GM13977 (cell line): Measurements from ENCODE around the gene QTRT2.

ENCODE experiments used
- DNase-seq: peaks from one replicate; pipeline ENCODE4 v3.0.0; 2012; ENCODE audit warnings: low spot score
- in situ Hi-C: fragments of 300-500 bp; cut with MboI; formaldehyde crosslinking; loops from one replicate; pipeline ENCODE4 v1.12.0; 2022; ENCODE audit warnings: low sequenced_read_pairs, low pct_unique_long_range_greater_than_20kb, mixed read lengths, inconsistent platforms; ENCODE audit not compliant: unreplicated experiment
- TF ChIP-seq, protein P1 (sequence below): IDR thresholded peaks from 2 replicates; pipeline ENCODE4 v1.5.1; 2012; ENCODE audit warnings: mild to moderate bottlenecking, control low read depth; ENCODE audit not compliant: insufficient read depth; ENCODE audit errors: extremely low read depth, missing control alignments

QTRT2 gene

DNA sequence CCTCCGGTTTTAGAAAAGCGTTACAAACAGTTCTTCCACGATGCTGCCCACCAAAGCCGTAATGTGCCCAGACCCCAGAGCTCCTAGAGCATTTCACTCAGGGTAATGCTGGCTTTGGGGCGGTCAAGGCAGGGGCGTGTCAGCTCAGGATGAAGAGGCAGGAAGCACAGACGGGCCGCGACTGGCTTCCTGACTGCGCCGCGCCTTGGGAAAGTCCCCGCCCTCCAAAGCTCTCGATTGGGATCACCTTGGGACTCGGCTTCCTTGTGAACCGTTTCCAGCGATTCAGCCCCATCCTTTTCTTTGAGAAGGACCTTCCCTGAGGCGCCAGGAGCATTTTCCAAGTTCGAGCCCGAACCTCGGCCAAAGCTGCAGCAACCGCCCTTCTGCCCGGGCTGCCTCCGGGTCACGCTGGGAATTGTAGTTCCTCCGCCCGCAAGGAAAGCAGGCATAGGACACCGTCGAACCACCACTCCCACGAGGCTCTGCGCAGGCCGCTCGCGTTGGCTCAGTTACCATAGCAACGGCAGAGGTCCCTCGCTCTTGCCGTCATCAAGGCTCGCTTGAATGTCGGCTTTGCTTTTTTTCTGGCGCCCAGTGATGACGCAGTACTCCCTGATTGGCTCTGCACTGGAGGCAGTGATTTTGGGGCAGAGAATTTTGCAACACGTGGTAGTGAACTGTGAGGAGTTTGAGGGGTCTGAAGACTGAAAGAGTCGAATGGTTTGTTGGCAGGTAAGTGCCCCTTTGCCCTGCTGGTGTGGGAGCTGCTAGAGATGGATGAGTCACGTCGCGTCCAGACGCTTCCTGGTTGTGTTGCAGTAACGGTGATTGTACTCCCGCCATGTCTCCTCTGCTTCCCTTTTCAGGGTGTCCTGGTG, at the start of gene QTRT2, which contains the start of gene CCDC191:
TSS of gene QTRT2 (plus strand) at position 608 of the 881 bp plus-strand sequence. CDS start 8,521 bp downstream, outside the sequence.
TSS of gene CCDC191 (minus strand) at position 397 of the 881 bp plus-strand sequence. CDS start at position 337, 60 bp downstream.
- TF ChIP-seq, protein P1, sequence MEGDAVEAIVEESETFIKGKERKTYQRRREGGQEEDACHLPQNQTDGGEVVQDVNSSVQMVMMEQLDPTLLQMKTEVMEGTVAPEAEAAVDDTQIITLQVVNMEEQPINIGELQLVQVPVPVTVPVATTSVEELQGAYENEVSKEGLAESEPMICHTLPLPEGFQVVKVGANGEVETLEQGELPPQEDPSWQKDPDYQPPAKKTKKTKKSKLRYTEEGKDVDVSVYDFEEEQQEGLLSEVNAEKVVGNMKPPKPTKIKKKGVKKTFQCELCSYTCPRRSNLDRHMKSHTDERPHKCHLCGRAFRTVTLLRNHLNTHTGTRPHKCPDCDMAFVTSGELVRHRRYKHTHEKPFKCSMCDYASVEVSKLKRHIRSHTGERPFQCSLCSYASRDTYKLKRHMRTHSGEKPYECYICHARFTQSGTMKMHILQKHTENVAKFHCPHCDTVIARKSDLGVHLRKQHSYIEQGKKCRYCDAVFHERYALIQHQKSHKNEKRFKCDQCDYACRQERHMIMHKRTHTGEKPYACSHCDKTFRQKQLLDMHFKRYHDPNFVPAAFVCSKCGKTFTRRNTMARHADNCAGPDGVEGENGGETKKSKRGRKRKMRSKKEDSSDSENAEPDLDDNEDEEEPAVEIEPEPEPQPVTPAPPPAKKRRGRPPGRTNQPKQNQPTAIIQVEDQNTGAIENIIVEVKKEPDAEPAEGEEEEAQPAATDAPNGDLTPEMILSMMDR = no peak
- in situ Hi-C loops = no loop called here
- DNase-seq = peak; percentile 89

DNA sequence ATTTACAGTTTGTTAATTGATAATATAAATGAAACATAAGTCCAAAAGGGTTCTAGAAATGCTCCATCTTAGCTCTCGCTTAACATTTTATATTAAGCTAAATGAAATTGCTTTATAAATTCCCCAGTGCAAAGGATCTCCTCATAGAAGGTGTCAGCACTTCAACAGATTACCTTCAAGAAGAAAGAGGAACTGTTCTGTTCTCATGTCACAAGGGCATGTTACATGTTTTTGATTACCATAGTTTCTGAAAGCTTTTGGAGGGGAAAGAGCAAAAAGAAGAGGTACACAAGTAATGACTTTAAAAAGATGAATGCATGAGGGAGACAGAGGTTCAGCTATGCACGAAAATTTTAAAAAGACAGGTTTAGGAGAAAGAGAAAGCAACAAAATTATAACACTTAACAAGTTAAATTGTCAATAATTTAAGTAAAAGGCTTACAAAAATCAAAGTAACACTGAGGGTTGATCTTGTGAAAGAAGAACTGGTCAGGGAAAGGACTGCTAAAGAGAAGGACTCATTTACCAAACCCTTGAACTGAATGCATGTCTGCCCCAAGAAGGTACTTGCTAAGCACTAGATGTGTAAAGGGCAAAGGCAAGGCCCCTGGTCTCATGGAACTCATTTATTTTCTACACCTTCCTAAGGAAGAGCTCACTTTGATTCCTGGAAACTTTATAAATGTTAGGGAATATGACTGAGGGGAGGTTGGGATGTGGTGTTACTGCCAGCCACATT, 45.3 kb upstream of the QTRT2 start:
- in situ Hi-C loops = no loop called here
- DNase-seq = no peak

DNA sequence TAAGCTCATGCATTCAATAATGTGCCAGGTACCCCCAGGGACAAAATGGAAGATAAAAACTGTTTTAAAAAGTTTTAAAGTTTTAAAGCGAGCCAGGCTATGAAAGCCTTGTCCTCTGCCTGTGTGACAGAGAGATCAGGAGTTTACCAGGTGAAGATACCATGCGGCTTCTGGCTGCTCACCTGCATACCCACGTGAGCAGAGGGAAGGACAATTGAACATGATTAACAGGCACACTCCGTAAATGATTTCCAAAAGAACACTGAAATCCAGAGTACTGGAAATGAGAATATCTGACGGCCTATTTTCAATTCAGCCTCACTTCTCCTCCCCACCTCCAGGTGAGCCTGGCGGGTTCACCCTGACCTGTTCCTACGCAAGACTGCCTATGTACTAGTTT, 42.3 kb upstream of the QTRT2 start:
- no peak for DNase-seq
- in situ Hi-C loops = no loop called here
- TF ChIP-seq, protein P1 = no peak

More for the DNA sequence above, 45.3 kb upstream of the QTRT2 start:
- TF ChIP-seq, protein P1 = no peak

DNA sequence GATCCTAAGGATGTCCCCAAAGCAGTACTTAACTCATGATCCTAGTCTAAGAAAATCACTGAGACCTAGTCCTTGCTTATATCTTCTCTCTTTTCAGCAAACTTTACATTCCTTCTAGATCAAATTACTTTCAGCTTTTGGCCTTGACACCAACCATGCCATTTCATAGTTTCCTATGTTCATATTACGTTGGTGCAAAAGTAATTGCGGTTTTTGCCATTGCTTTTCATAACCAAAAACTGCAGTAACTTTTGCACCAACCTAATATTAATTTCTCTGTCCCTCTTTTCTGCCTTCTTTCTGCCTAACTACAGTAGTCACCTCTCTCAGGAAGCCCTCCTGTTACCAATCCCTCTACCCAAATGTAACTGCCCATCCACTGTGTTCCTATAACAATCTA, 37.1 kb upstream of the QTRT2 start:
- DNase-seq = no peak
- in situ Hi-C loops = no loop called here

DNA sequence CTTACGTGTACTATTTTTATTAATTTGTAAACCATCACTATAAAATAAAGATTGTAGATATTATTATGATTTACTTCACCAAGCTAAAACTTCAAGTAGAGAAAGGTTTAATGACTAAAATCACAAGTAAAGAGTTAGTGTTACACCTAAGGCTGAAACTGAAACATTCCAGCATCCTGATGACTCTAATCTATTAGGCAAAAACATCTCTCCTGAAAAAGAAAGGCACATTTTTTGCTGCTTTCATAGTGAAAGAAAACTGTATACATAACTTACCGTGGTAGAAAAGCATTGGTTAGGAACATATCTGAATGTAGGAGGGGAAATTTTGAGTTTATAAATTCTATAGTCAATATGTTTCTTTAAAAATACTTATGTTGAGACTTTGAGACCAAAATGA, 35.6 kb upstream of the QTRT2 start:
- TF ChIP-seq, protein P1 = no peak
- in situ Hi-C loops = no loop called here
- no peak for DNase-seq

More for the DNA sequence above, 37.1 kb upstream of the QTRT2 start:
- TF ChIP-seq, protein P1 = no peak

DNA sequence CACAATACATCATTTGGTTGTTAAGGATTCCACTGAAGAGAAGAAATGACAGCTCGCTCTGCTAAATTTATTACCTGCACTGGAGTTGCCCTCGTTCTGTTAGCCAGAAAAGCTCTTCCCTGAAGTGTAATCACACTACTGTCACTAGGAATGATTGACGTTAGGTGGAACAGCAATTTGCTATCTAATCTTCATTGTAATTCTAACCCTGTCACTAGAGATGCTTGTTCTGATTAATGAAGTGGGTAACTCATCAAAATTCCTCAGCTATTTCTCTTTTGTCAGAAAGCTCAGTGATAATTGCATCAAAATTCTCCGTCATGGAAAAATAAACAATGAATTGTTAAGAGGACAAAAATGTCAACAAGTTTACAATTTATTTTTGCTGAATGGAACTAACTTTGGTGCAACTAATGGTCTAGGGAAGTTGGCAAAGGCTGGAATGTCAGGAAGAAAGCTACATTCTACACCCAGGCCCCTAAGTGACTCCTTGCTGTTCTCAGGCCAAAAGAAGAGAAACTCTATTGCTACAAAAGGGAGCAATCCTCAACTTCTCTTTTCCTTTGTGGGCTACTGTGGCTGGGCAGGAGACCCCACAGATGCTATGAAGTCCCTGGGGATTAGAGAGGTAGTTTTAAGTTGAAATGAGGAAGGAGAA, 34.3 kb upstream of the QTRT2 start:
- in situ Hi-C loops = no loop called here
- TF ChIP-seq, protein P1 = no peak
- no peak for DNase-seq
